PC-3 (cell line): ENCODE data around the gene MTHFD1L.

ENCODE experiments used
- EZH2 ChIP-seq: fragments of 300-600 bp; sonication (generic); IDR thresholded peaks from one replicate; pipeline ENCODE4 v1.6.1; 2017; ENCODE audit warnings: antibody characterized with exemption, mild to moderate bottlenecking, low read length; ENCODE audit not compliant: unreplicated experiment
- EZH2phosphoT487 ChIP-seq: fragments of 300-600 bp; sonication (generic); IDR thresholded peaks from 2 replicates; pipeline ENCODE4 v1.6.1; 2018; ENCODE audit warnings: mild to moderate bottlenecking, antibody characterized with exemption, low read length, borderline replicate concordance
- TF ChIP-seq, protein P1 (sequence below): fragments of 300-600 bp; sonication (generic); conservative IDR thresholded peaks from 2 replicates; pipeline ENCODE4 v1.5.1; 2017; ENCODE audit warnings: antibody characterized with exemption, low read depth, mild to moderate bottlenecking, low read length

DNA sequence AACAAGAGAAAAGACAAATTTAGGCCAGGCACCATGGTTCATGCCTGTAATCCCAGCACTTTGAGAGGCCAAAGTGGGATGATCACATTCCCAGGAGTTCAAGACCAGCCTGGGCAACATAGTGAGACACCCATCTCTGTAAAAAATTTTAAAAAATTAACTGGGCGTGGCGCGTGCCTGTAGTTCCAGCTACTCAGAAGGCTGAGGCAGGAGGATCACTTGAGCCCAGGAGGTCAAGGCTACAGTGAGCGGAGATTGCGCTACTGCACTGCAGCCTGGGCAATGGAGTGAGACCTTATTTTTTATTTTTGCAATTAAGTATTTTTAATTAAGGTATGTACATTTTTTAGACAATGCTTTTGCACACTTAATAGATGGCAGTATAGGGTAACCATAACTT is 3.3 kb downstream of the MTHFD1L start:
- TF ChIP-seq, protein P1, sequence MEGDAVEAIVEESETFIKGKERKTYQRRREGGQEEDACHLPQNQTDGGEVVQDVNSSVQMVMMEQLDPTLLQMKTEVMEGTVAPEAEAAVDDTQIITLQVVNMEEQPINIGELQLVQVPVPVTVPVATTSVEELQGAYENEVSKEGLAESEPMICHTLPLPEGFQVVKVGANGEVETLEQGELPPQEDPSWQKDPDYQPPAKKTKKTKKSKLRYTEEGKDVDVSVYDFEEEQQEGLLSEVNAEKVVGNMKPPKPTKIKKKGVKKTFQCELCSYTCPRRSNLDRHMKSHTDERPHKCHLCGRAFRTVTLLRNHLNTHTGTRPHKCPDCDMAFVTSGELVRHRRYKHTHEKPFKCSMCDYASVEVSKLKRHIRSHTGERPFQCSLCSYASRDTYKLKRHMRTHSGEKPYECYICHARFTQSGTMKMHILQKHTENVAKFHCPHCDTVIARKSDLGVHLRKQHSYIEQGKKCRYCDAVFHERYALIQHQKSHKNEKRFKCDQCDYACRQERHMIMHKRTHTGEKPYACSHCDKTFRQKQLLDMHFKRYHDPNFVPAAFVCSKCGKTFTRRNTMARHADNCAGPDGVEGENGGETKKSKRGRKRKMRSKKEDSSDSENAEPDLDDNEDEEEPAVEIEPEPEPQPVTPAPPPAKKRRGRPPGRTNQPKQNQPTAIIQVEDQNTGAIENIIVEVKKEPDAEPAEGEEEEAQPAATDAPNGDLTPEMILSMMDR: no peak
- no peak for TF ChIP-seq EZH2
- TF ChIP-seq EZH2phosphoT487: no peak
